ENCODE results near the gene MYLK4.

- TF ChIP-seq CTCF (IDR thresholded peaks at IDR 0.05) = no peak
- no peak for TF ChIP-seq POLR2AphosphoS5 (IDR thresholded peaks at IDR 0.05)
- no peak for TF ChIP-seq EP300 (IDR thresholded peaks at IDR 0.05)
- no peak for TF ChIP-seq POLR2A (IDR thresholded peaks at IDR 0.05)
Observed at GRCh38 chr6:2748183-2748582, 2.5 kb downstream of the MYLK4 start.
